Measurements from ENCODE around the gene PDIA5.

Gene PDIA5

GRCh38 chr3:123137001-123137400 lies 70.2 kb downstream of the PDIA5 start:
- no peaks in the 10 kb centered on the region for H3K27me3 ChIP-seq (ENCODE audit: insufficient read depth, low read length)
- H3K9me3 ChIP-seq (ENCODE audit: low read length): no peaks in the 10 kb centered on the region
- H3K4me2 ChIP-seq (ENCODE audit: low read length): no peak overlapping the region
- H3F3A ChIP-seq (ENCODE audit: insufficient read depth, low read length): no peaks in the 10 kb centered on the region
- H3K36me3 ChIP-seq (ENCODE audit: insufficient read depth, low read length): peaks cover 14% of the 10 kb centered on the region; the same call in 1 of the 2 replicates
- no peak overlapping the region for H3K9ac ChIP-seq (ENCODE audit: low read length)
- no peak overlapping the region for H2AFZ ChIP-seq (ENCODE audit: low read length)
- TF ChIP-seq, protein P1, sequence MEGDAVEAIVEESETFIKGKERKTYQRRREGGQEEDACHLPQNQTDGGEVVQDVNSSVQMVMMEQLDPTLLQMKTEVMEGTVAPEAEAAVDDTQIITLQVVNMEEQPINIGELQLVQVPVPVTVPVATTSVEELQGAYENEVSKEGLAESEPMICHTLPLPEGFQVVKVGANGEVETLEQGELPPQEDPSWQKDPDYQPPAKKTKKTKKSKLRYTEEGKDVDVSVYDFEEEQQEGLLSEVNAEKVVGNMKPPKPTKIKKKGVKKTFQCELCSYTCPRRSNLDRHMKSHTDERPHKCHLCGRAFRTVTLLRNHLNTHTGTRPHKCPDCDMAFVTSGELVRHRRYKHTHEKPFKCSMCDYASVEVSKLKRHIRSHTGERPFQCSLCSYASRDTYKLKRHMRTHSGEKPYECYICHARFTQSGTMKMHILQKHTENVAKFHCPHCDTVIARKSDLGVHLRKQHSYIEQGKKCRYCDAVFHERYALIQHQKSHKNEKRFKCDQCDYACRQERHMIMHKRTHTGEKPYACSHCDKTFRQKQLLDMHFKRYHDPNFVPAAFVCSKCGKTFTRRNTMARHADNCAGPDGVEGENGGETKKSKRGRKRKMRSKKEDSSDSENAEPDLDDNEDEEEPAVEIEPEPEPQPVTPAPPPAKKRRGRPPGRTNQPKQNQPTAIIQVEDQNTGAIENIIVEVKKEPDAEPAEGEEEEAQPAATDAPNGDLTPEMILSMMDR (IDR thresholded peaks at IDR 0.05; ENCODE audit: low read length): no peak
- TF ChIP-seq EZH2 (IDR thresholded peaks at IDR 0.05; ENCODE audit: borderline replicate concordance, low read length): no peak
- no peak overlapping the region for H3K27ac ChIP-seq (ENCODE audit: low read depth, low read length, poor library complexity, severe bottlenecking)
- no peaks in the 10 kb centered on the region for H4K20me1 ChIP-seq (ENCODE audit: insufficient read depth, low read length)
- no peaks in the 10 kb centered on the region for H3K4me1 ChIP-seq (ENCODE audit: insufficient read depth, low read length, severe bottlenecking)
- no peak overlapping the region for H3K4me3 ChIP-seq (ENCODE audit: low read depth, low read length, poor library complexity, severe bottlenecking)
- no peaks in the 10 kb centered on the region for H3K9me2 ChIP-seq (ENCODE audit: low read depth, low read length)
- no peaks in the 10 kb centered on the region for H3K79me2 ChIP-seq (ENCODE audit: insufficient read depth, low read length)

- no peaks in the 10 kb centered on the region for H3K27me3 ChIP-seq (ENCODE audit: insufficient read depth, low read length)
- no peaks in the 10 kb centered on the region for H4K20me1 ChIP-seq (ENCODE audit: insufficient read depth, low read length)
- no peaks in the 10 kb centered on the region for H3K9me2 ChIP-seq (ENCODE audit: low read depth, low read length)
- H3K79me2 ChIP-seq (ENCODE audit: insufficient read depth, low read length): no peaks in the 10 kb centered on the region
- H3K4me1 ChIP-seq (ENCODE audit: insufficient read depth, low read length, severe bottlenecking): no peaks in the 10 kb centered on the region
- no peak overlapping the region for H3K4me2 ChIP-seq (ENCODE audit: low read length)
- H3K9ac ChIP-seq (ENCODE audit: low read length): no peak overlapping the region
- H3F3A ChIP-seq (ENCODE audit: insufficient read depth, low read length): no peaks in the 10 kb centered on the region
- H3K4me3 ChIP-seq (ENCODE audit: low read depth, low read length, poor library complexity, severe bottlenecking): no peak overlapping the region
- H2AFZ ChIP-seq (ENCODE audit: low read length): no peak overlapping the region
- no peak overlapping the region for H3K27ac ChIP-seq (ENCODE audit: low read depth, low read length, poor library complexity, severe bottlenecking)
- no peaks in the 10 kb centered on the region for H3K9me3 ChIP-seq (ENCODE audit: low read length)
- TF ChIP-seq, protein P1 (IDR thresholded peaks at IDR 0.05; ENCODE audit: low read length): no peak
- no peak for TF ChIP-seq EZH2 (IDR thresholded peaks at IDR 0.05; ENCODE audit: borderline replicate concordance, low read length)
- H3K36me3 ChIP-seq (ENCODE audit: insufficient read depth, low read length): peaks cover 3% of the 10 kb centered on the region; the same call in 1 of the 2 replicates
These were observed 72.1 kb downstream of the PDIA5 start for GRCh38 chr3:123138839-123139444.

DNA sequence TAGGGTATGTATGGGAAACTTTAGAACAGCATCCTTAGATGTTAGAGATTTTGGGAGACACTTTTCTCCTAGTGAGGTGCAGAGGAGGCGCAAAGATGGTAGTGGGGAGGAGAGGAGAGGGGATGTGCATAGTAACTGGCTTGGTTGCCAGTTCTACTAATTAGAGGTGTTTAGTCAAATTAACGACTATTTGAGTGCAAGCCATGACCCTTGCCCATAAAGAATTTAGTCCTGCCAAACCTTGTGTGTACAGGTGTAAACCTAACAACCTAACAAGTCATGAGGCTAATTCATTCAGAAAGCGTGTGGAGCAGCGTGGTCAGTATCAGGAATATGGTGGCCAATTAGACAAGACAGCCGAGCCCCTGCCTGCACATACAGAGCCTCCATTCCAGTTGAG lies 72.7 kb downstream of the PDIA5 start:
- no peaks in the 10 kb centered on the region for H3K27me3 ChIP-seq (ENCODE audit: insufficient read depth, low read length)
- no peaks in the 10 kb centered on the region for H4K20me1 ChIP-seq (ENCODE audit: insufficient read depth, low read length)
- H3K9ac ChIP-seq (ENCODE audit: low read length): no peak overlapping the region
- H3K9me3 ChIP-seq (ENCODE audit: low read length): no peaks in the 10 kb centered on the region
- H3K4me3 ChIP-seq (ENCODE audit: low read depth, low read length, poor library complexity, severe bottlenecking): no peak overlapping the region
- TF ChIP-seq EZH2 (IDR thresholded peaks at IDR 0.05; ENCODE audit: borderline replicate concordance, low read length): no peak
- TF ChIP-seq, protein P1 (IDR thresholded peaks at IDR 0.05; ENCODE audit: low read length): no peak
- no peak overlapping the region for H3K4me2 ChIP-seq (ENCODE audit: low read length)
- H3K4me1 ChIP-seq (ENCODE audit: insufficient read depth, low read length, severe bottlenecking): no peaks in the 10 kb centered on the region
- H3F3A ChIP-seq (ENCODE audit: insufficient read depth, low read length): no peaks in the 10 kb centered on the region
- H3K79me2 ChIP-seq (ENCODE audit: insufficient read depth, low read length): no peaks in the 10 kb centered on the region
- H3K36me3 ChIP-seq (ENCODE audit: insufficient read depth, low read length): peaks cover 8% of the 10 kb centered on the region; the same call in 1 of the 2 replicates
- H2AFZ ChIP-seq (ENCODE audit: low read length): no peak overlapping the region
- no peaks in the 10 kb centered on the region for H3K9me2 ChIP-seq (ENCODE audit: low read depth, low read length)
- H3K27ac ChIP-seq (ENCODE audit: low read depth, low read length, poor library complexity, severe bottlenecking): no peak overlapping the region
